IMR-90 (cell line): ENCODE data around the gene C15orf39. TPM values are rescaled to one million over a fixed set of nuclear protein-coding genes. Genes with fewer than 3 reads are reported as not detected.

Source experiments
- ATAC-seq: fragments of 200-7000 bp; cut with Tn5 transposase; 2 replicates; pipeline ENCODE4 v1.9.1; 2020; ENCODE audit warnings: low read depth, mild to moderate bottlenecking, moderate library complexity
- BruUV-seq: library from RNA; stranded (reverse); fragments of 400-500 nt; replicated peaks from 2 replicates; lab custom pipeline; 2021; lab: Mats Ljungman, UMichigan
- CTCF ChIA-PET: fragments of 300-600 bp; formaldehyde crosslinking; extraction: SDS; loops from one replicate; lab custom pipeline; 2021; ENCODE audit warnings: antibody characterized with exemption; lab: Yijun Ruan, JAX
- POLR2A ChIA-PET: fragments of 300-600 bp; sonication (Branson Sonifier 250); formaldehyde crosslinking; loops from one replicate; lab custom pipeline; 2022; ENCODE audit warnings: antibody characterized with exemption; ENCODE audit not compliant: unreplicated experiment; lab: Charles Lee
- DNase-seq: peaks from one replicate; pipeline ENCODE4 v3.0.0; 2013
- H2AFZ ChIP-seq: replicated peaks from 2 replicates; pipeline ENCODE3; 2013; ENCODE audit warnings: low read length, mild to moderate bottlenecking; ENCODE audit not compliant: poor library complexity
- H2AK5ac ChIP-seq: 2 replicates; pipeline ENCODE4 v1.6.1; 2013; ENCODE audit warnings: low read depth, low read length, inconsistent platforms
- H2AK9ac ChIP-seq: replicated peaks from 2 replicates; pipeline ENCODE3; 2013; ENCODE audit warnings: mild to moderate bottlenecking, low read depth, low read length, moderate library complexity; ENCODE audit not compliant: poor library complexity
- H2BK120ac ChIP-seq: 2 replicates; pipeline ENCODE4 v1.6.1; 2013; ENCODE audit warnings: low read depth, low read length, inconsistent platforms
- H2BK15ac ChIP-seq: 3 replicates; pipeline ENCODE4 v1.6.1; 2013; ENCODE audit warnings: low read depth, low read length, inconsistent platforms
- H2BK20ac ChIP-seq: 2 replicates; pipeline ENCODE4 v1.6.1; 2013; ENCODE audit warnings: low read depth, mild to moderate bottlenecking, inconsistent platforms, low read length, moderate library complexity
- H2BK5ac ChIP-seq: 2 replicates; pipeline ENCODE4 v1.6.1; 2013; ENCODE audit warnings: mild to moderate bottlenecking, low read depth, low read length, inconsistent platforms; ENCODE audit not compliant: poor library complexity, severe bottlenecking
- H3K14ac ChIP-seq: replicated peaks from 2 replicates; pipeline ENCODE4 v1.6.1; 2013; ENCODE audit warnings: low read depth, low read length, inconsistent platforms
- H3K18ac ChIP-seq: 2 replicates; pipeline ENCODE4 v1.6.1; 2013; ENCODE audit warnings: low read depth, low read length, control low read depth
- H3K23ac ChIP-seq: 2 replicates; pipeline ENCODE4 v1.6.1; 2013; ENCODE audit warnings: low read depth, low read length, inconsistent platforms
- H3K27ac ChIP-seq: 2 replicates; pipeline ENCODE4 v1.5.1; 2013; ENCODE audit warnings: mild to moderate bottlenecking, control low read depth, low read length; ENCODE audit not compliant: insufficient read depth
- H3K27me3 ChIP-seq: 2 replicates; pipeline ENCODE4 v1.6.1; 2013; ENCODE audit warnings: low read length; ENCODE audit not compliant: control insufficient read depth, insufficient read depth
- H3K36me3 ChIP-seq: 2 replicates; pipeline ENCODE4 v1.6.1; 2013; ENCODE audit warnings: low read length, mixed read lengths; ENCODE audit not compliant: control insufficient read depth, insufficient read depth
- H3K4ac ChIP-seq: 2 replicates; pipeline ENCODE4 v1.6.1; 2013; ENCODE audit warnings: low read depth, low read length, inconsistent platforms
- H3K4me1 ChIP-seq: 2 replicates; pipeline ENCODE4 v1.6.1; 2013; ENCODE audit warnings: low read length, mixed read lengths; ENCODE audit not compliant: control insufficient read depth, insufficient read depth
- H3K4me2 ChIP-seq: 2 replicates; pipeline ENCODE4 v1.6.1; 2013; ENCODE audit warnings: low read depth, mild to moderate bottlenecking, control low read depth, low read length, moderate library complexity
- H3K4me3 ChIP-seq: 2 replicates; pipeline ENCODE4 v1.5.1; 2013; ENCODE audit warnings: low read depth, mild to moderate bottlenecking, control low read depth, low read length, moderate library complexity; ENCODE audit not compliant: insufficient read depth
- H3K56ac ChIP-seq: 2 replicates; pipeline ENCODE4 v1.6.1; 2013; ENCODE audit warnings: low read length, inconsistent platforms; ENCODE audit not compliant: insufficient read depth; ENCODE audit errors: extremely low read depth
- H3K79me1 ChIP-seq, 2 experiments: 2 replicates each; pipeline ENCODE4 v1.6.1; 2013; ENCODE audit warnings: low read length in 2 of 2, inconsistent platforms in 1 of 2, low read depth in 1 of 2
- H3K9ac ChIP-seq: 2 replicates; pipeline ENCODE4 v1.6.1; 2013; ENCODE audit warnings: low read depth, low read length, control low read depth
- H3K9me1 ChIP-seq: 2 replicates; pipeline ENCODE4 v1.6.1; 2013; ENCODE audit warnings: low read length, inconsistent platforms; ENCODE audit not compliant: insufficient read depth
- H3K9me3 ChIP-seq: 2 replicates; pipeline ENCODE4 v1.6.1; 2013; ENCODE audit warnings: low read length; ENCODE audit not compliant: control insufficient read depth, insufficient read depth
- H4K20me1 ChIP-seq: 2 replicates; pipeline ENCODE4 v1.6.1; 2013; ENCODE audit warnings: low read length, inconsistent platforms; ENCODE audit not compliant: insufficient read depth
- H4K5ac ChIP-seq: 2 replicates; pipeline ENCODE4 v1.6.1; 2013; ENCODE audit warnings: mild to moderate bottlenecking, low read depth, low read length, control low read depth
- H4K8ac ChIP-seq, 2 experiments: 2 replicates each; pipeline ENCODE4 v1.6.1; 2013; ENCODE audit warnings: low read depth in 2 of 2, low read length in 2 of 2, control low read depth in 1 of 2, inconsistent platforms in 1 of 2
- H4K91ac ChIP-seq: 2 replicates; pipeline ENCODE4 v1.6.1; 2013; ENCODE audit warnings: low read depth, low read length, inconsistent platforms; ENCODE audit not compliant: insufficient read depth
- BHLHE40 ChIP-seq: fragments of 150-350 bp; IDR thresholded peaks from 2 replicates; pipeline ENCODE4 v1.6.1; 2016; ENCODE audit warnings: mild to moderate bottlenecking, low read depth, low read length
- CEBPB ChIP-seq: IDR thresholded peaks from 2 replicates; pipeline ENCODE4 v1.6.1; 2012; ENCODE audit warnings: low read depth, low read length, improper control_type of control experiment
- CHD1 ChIP-seq: IDR thresholded peaks from 2 replicates; pipeline ENCODE4 v1.6.1; 2012; ENCODE audit warnings: low read depth, low read length, improper control_type of control experiment
- FOS ChIP-seq: fragments of 150-350 bp; IDR thresholded peaks from 2 replicates; pipeline ENCODE4 v1.6.1; 2016; ENCODE audit warnings: low read depth, low read length
- MAFK ChIP-seq: IDR thresholded peaks from 2 replicates; pipeline ENCODE4 v1.6.1; 2012; ENCODE audit warnings: low read depth, low read length, improper control_type of control experiment
- MAZ ChIP-seq: IDR thresholded peaks from 2 replicates; pipeline ENCODE4 v1.6.1; 2012; ENCODE audit warnings: low read depth, mild to moderate bottlenecking, low read length, improper control_type of control experiment, moderate library complexity, borderline replicate concordance
- MXI1 ChIP-seq: IDR thresholded peaks from 2 replicates; pipeline ENCODE4 v1.6.1; 2012; ENCODE audit warnings: low read depth, mild to moderate bottlenecking, low read length, moderate library complexity, borderline replicate concordance
- NFE2L2 ChIP-seq: fragments of 150-350 bp; IDR thresholded peaks from 2 replicates; pipeline ENCODE4 v1.6.1; 2016; ENCODE audit warnings: low read depth, mild to moderate bottlenecking, low read length
- POLR2A ChIP-seq: IDR thresholded peaks from 2 replicates; pipeline ENCODE4 v1.6.1; 2012; ENCODE audit warnings: mild to moderate bottlenecking, low read depth, low read length
- RAD21 ChIP-seq: IDR thresholded peaks from 2 replicates; pipeline ENCODE4 v1.6.1; 2012; ENCODE audit warnings: low read length, improper control_type of control experiment
- RCOR1 ChIP-seq: IDR thresholded peaks from 2 replicates; pipeline ENCODE4 v1.6.1; 2012; ENCODE audit warnings: mild to moderate bottlenecking, low read length, improper control_type of control experiment; ENCODE audit not compliant: insufficient replicate concordance
- RFX5 ChIP-seq: IDR thresholded peaks from 2 replicates; pipeline ENCODE4 v1.8.0; 2012; ENCODE audit warnings: low read depth, mild to moderate bottlenecking, low read length, moderate library complexity
- SMC3 ChIP-seq: fragments of 150-350 bp; IDR thresholded peaks from 2 replicates; pipeline ENCODE4 v1.6.1; 2016; ENCODE audit warnings: low read depth, mild to moderate bottlenecking, antibody characterized with exemption, low read length, moderate library complexity
- WGBS, 2 experiments: methylation state at CpG; one replicate each; pipeline versions ENCODE4 v1.1.5 to v1.1.7; 2013; ENCODE audit warnings: missing lambda C conversion rate in 2 of 2; ENCODE audit not compliant: insufficient read length in 1 of 2; ENCODE audit errors: extremely low coverage in 2 of 2; 5-methylcytosine and 5-hydroxymethylcytosine counted together
- dilution Hi-C: fragments of 300-500 bp; cut with HindIII; formaldehyde crosslinking; loops from one replicate; pipeline ENCODE4 v1.14.3; 2018; ENCODE audit warnings: low sequenced_read_pairs; ENCODE audit not compliant: unreplicated experiment
- in situ Hi-C: fragments of 300-500 bp; cut with MboI; formaldehyde crosslinking; loops from 3 replicates; pipeline ENCODE4 v1.14.3; 2019; ENCODE audit warnings: low sequenced_read_pairs, inconsistent platforms, mixed read lengths
- intact Hi-C: fragments of 100-400 bp; cut with micrococcal nuclease; formaldehyde crosslinking; loops from 2 replicates; pipeline ENCODE4 v1.10.0; 2022
- polyA plus RNA-seq, 3 experiments: library from polyadenylated mRNA; depleted of rRNA; stranded (reverse); fragments of >200 nt; gene quantifications; 2 replicates each; pipeline ENCODE4 v1.2.3, GENCODE V29; 2012; ENCODE audit warnings: low replicate concordance in 1 of 3
- total RNA-seq: library from RNA; depleted of rRNA; stranded (reverse); fragments of >200 nt; gene quantifications from 2 replicates; pipeline ENCODE4 v1.2.3, GENCODE V29; 2012
- TF ChIP-seq, protein P1 (sequence below): fragments of 150-350 bp; IDR thresholded peaks from 2 replicates; pipeline ENCODE4 v1.6.1; 2017; ENCODE audit warnings: mild to moderate bottlenecking, antibody characterized with exemption, low read length, low read depth
- TF ChIP-seq, protein P2 (sequence below): conservative IDR thresholded peaks from 2 replicates; pipeline ENCODE4 v1.5.1; 2012; ENCODE audit warnings: mild to moderate bottlenecking, low read depth, low read length, improper control_type of control experiment
- TF ChIP-seq, protein P3 (sequence below): fragments of 150-350 bp; IDR thresholded peaks from 2 replicates; pipeline ENCODE4 v1.6.1; 2016; ENCODE audit warnings: low read depth, mild to moderate bottlenecking, low read length, moderate library complexity, borderline replicate concordance

C15orf39 gene
- total and polyA plus RNA-seq, 2 of the 4 experiments (the other 2 are of a cell fraction), result 1.3 to 5.7 TPM

DNA sequence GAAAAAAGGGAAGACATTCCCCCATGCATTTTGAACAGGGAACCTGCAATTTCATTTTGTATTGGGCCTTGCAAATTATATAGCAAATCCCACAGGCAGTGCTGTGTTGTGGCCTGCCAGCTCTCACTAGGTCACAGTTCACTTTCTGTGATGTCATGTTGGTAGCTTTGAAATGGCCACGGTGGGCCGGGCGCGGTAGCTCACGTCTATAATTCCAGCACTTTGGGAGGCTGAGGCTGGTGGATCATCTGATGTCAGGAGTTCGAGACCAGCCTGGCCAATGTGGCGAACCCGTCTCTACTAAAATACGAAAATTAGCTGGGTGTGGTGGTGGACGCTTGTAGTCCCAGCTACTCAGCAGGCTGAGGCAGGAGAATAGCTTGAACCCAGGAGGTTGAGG lies 27.0 kb upstream of the C15orf39 start:
- WGBS, 2 experiments, result no CpG with 5 or more reads among the region's 10 CpGs
- Histone ChIP-seq H3K14ac (no peak overlapping the region), H4K5ac (no peak overlapping the region), H2AFZ (no peak overlapping the region), H2AK5ac (no peak overlapping the region), H3K36me3 (no peaks in the 10 kb centered on the region), H3K4me3 (no peak overlapping the region), H4K91ac (no peak overlapping the region), H3K27ac (no peak overlapping the region), H3K79me1 (no peaks in the 10 kb centered on the region), H3K27me3 (peaks cover 11% of the 10 kb centered on the region), H2BK5ac (no peak overlapping the region), H3K4ac (no peak overlapping the region), H3K4me1 (peaks cover 22% of the 10 kb centered on the region), H3K4me2 (no peak overlapping the region), H3K9me1 (peaks cover 6% of the 10 kb centered on the region), H3K9ac (no peak overlapping the region), H4K20me1 (0 out of 2 replicates have a peak, but pooled peaks cover 3% of the 10 kb centered on the region), H4K8ac (no peak overlapping the region), H2AK9ac (no peak overlapping the region), H2BK120ac (no peak overlapping the region), H3K9me3 (no peaks in the 10 kb centered on the region), H3K18ac (no peak overlapping the region), H2BK15ac (no peak overlapping the region), H2BK20ac (no peak overlapping the region), H3K56ac (no peak overlapping the region), H3K23ac (no peak overlapping the region)
- BruUV-seq, result no TSS peak
- ChIA-PET POLR2A (no interaction called here), CTCF (no interaction called here)
- dilution Hi-C loops (no loop called here), in situ Hi-C loops (no loop called here), intact Hi-C loops (no loop called here)
- TF ChIP-seq RAD21 (no peak), FOS (no peak), BHLHE40 (no peak), SMC3 (no peak), CEBPB (no peak), MXI1 (no peak), RFX5 (no peak), RCOR1 (no peak), POLR2A (no peak), NFE2L2 (no peak), MAFK (no peak), CHD1 (no peak), MAZ (no peak)
- TF ChIP-seq, protein P1, sequence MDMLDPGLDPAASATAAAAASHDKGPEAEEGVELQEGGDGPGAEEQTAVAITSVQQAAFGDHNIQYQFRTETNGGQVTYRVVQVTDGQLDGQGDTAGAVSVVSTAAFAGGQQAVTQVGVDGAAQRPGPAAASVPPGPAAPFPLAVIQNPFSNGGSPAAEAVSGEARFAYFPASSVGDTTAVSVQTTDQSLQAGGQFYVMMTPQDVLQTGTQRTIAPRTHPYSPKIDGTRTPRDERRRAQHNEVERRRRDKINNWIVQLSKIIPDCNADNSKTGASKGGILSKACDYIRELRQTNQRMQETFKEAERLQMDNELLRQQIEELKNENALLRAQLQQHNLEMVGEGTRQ, result no peak
- TF ChIP-seq, protein P2, sequence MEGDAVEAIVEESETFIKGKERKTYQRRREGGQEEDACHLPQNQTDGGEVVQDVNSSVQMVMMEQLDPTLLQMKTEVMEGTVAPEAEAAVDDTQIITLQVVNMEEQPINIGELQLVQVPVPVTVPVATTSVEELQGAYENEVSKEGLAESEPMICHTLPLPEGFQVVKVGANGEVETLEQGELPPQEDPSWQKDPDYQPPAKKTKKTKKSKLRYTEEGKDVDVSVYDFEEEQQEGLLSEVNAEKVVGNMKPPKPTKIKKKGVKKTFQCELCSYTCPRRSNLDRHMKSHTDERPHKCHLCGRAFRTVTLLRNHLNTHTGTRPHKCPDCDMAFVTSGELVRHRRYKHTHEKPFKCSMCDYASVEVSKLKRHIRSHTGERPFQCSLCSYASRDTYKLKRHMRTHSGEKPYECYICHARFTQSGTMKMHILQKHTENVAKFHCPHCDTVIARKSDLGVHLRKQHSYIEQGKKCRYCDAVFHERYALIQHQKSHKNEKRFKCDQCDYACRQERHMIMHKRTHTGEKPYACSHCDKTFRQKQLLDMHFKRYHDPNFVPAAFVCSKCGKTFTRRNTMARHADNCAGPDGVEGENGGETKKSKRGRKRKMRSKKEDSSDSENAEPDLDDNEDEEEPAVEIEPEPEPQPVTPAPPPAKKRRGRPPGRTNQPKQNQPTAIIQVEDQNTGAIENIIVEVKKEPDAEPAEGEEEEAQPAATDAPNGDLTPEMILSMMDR, result no peak
- TF ChIP-seq, protein P3, sequence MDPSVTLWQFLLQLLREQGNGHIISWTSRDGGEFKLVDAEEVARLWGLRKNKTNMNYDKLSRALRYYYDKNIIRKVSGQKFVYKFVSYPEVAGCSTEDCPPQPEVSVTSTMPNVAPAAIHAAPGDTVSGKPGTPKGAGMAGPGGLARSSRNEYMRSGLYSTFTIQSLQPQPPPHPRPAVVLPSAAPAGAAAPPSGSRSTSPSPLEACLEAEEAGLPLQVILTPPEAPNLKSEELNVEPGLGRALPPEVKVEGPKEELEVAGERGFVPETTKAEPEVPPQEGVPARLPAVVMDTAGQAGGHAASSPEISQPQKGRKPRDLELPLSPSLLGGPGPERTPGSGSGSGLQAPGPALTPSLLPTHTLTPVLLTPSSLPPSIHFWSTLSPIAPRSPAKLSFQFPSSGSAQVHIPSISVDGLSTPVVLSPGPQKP, result no peak
- no peak for DNase-seq
- ATAC-seq, result no peak
